Ovary (tissue), 9 donors: ENCODE data around the gene SPG21. TPM values are rescaled to one million over a fixed set of nuclear protein-coding genes. Genes with fewer than 3 reads are reported as not detected.

Source experiments
- DNase-seq, 5 donors: peaks; one replicate each; pipeline ENCODE4 v3.0.0-alpha.2; 2019 to 2020
- H3K27ac ChIP-seq, 2 donors: fragments of 200-600 bp; one replicate each; pipeline versions ENCODE4 v1.5.1 to v1.8.0; 2019 to 2022
- H3K27me3 ChIP-seq: fragments of 200-600 bp; one replicate; pipeline ENCODE4 v1.8.0; 2022
- H3K36me3 ChIP-seq: fragments of 200-600 bp; sonication (generic); one replicate; pipeline ENCODE4 v1.5.1; 2019
- H3K4me1 ChIP-seq: one replicate; pipeline ENCODE4 v1.8.1; 2013; ENCODE audit warnings: mild to moderate bottlenecking, moderate library complexity; ENCODE audit not compliant: insufficient read depth
- H3K4me3 ChIP-seq: fragments of 200-600 bp; sonication (generic); one replicate; pipeline ENCODE4 v1.5.1; 2017
- H3K9me3 ChIP-seq, 2 donors: fragments of 200-600 bp in 1 of 2; sonication (generic) in 1 of 2; one replicate each; pipeline versions ENCODE4 v1.5.1 to v1.8.1; 2013 to 2019; ENCODE audit warnings: mild to moderate bottlenecking in 1 of 2, moderate library complexity in 1 of 2
- CTCF ChIP-seq, 3 donors: fragments of 450-650 bp in 2 of 3; fragments of 200-600 bp in 1 of 3; IDR thresholded peaks; one replicate each; pipeline versions ENCODE4 v1.5.1 to v1.8.0; 2016 to 2022; ENCODE audit warnings: antibody characterized with exemption in 3 of 3, mild to moderate bottlenecking in 1 of 3
- EP300 ChIP-seq: sonication (generic); formaldehyde crosslinking; IDR thresholded peaks from one replicate; pipeline ENCODE4 v1.6.1; 2017; ENCODE audit warnings: antibody characterized with exemption
- POLR2A ChIP-seq: fragments of 450-650 bp; IDR thresholded peaks from one replicate; pipeline ENCODE4 v1.6.1; 2017; ENCODE audit warnings: antibody characterized with exemption, mild to moderate bottlenecking, moderate library complexity
- WGBS, 3 donors: extraction: QIAGEN DNeasy Blood & Tissue Kit in 1 of 3; methylation state at CpG; one replicate each; pipeline versions ENCODE4 v1.1.5 to v1.1.7; 2013 to 2017; 5-methylcytosine and 5-hydroxymethylcytosine counted together
- intact Hi-C, 4 donors: fragments of 100-400 bp; cut with DNase I; formaldehyde crosslinking; loops; one replicate each; pipeline versions ENCODE4 v1.11.0 to v1.15.1; 2022 to 2023
- polyA plus RNA-seq, 2 donors: library from polyadenylated mRNA; stranded (reverse); fragments of 200-250 nt in 1 of 2; fragments of 350-450 nt in 1 of 2; fragmentation: Illumina TruSeq in 1 of 2; extraction: RNeasy Lipid Tissue Mini Kit (QIAGEN cat#74804) in 1 of 2; gene quantifications; one replicate each; pipeline ENCODE4 v1.2.3, GENCODE V29; 2013 to 2014
- total RNA-seq, 7 donors: library from RNA; depleted of rRNA in 2 of 7; stranded (reverse); fragments of >200 nt in 2 of 7; fragmentation: NEBNext Ultra II Directional in 3 of 7; extraction: Animal tissue kit (Norgen Biotek cat#: 25700) in 3 of 7; gene quantifications; one replicate each; pipeline versions ENCODE4 v1.1.0 to v1.2.4, GENCODE V29; 2016 to 2023
- donor health status: DM: no; HTN: no; CAD: no; lungs with moderate emphysema.
- donor health status: DM: no; HTN: no; CAD: no.
- donor health status: Bipolar disorder and iron deficiency.
- donor health status: DM: yes; HTN: yes; CAD: no.
- donor health status: DM: no; HTN: no; CAD: no.
- donor health status: DM: yes; HTN: yes; CAD: no.

The SPG21 gene
- total and polyA plus RNA-seq, 9 donors: 59.7 to 123 (median 84.0) TPM

DNA sequence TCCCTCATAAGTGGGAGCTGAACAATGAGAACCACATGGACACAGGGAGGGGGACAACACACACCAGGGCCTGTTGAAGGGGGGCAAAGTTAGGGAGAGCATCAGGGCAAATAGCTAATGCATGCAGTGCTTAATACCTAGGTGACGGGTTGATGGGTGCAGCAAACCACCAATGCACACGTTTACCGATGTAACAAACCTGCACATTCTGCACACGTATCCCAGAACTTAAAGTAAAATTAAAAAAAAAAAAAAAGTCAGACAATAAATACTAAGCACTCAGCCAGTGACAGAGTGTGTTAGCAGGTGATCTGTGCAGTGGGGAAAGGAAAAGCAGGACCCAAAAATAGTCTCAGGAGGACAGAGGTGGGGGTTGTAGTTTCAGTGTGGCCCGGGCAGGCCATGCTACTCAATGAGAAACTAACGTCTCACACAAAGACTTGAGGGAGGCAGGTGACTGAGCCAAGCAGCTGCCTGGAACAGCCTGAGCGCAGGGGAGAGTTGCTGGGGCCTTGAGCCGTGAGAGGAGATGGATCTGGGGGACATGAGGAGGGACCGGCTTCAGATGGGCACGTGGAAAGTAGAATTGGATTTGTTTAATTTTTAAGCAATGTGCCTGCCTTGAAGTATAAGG lies 59.6 kb downstream of the SPG21 start:
- Histone ChIP-seq H3K4me1 (no peaks in the 10 kb centered on the region), H3K4me3 (no peak overlapping the region), H3K27ac (no peak overlapping the region), H3K9me3 (no peaks in the 10 kb centered on the region), H3K36me3 (no peaks in the 10 kb centered on the region), H3K27me3 (no peaks in the 10 kb centered on the region)
- 91 to 93% (median 91%) methylated on average over 10 of the region's 10 CpGs for WGBS, 3 donors
- intact Hi-C loops: no loop called here
- no peak for TF ChIP-seq EP300
- no peak for TF ChIP-seq POLR2A
- TF ChIP-seq CTCF (IDR thresholded peaks at IDR 0.05): no peak
- peak in 1 of 5 donors; percentile 12 for DNase-seq

GRCh38 chr15:64928626-64929220 lies 61.0 kb downstream of the SPG21 start:
- Histone ChIP-seq H3K27me3 (no peaks in the 10 kb centered on the region), H3K4me1 (peaks cover 7% of the 10 kb centered on the region), H3K27ac (no peak overlapping the region), H3K4me3 (no peak overlapping the region), H3K36me3 (no peaks in the 10 kb centered on the region), H3K9me3 (no peaks in the 10 kb centered on the region)
- intact Hi-C loops: no loop called here
- DNase-seq: peak in 2 of 5 donors; percentile 7 to 11
- no peak for TF ChIP-seq EP300
- no peak for TF ChIP-seq POLR2A
- no peak for TF ChIP-seq CTCF (IDR thresholded peaks at IDR 0.05)
- WGBS, 3 donors: 82 to 86% (median 84%) methylated on average over 10 of the region's 10 CpGs

DNA sequence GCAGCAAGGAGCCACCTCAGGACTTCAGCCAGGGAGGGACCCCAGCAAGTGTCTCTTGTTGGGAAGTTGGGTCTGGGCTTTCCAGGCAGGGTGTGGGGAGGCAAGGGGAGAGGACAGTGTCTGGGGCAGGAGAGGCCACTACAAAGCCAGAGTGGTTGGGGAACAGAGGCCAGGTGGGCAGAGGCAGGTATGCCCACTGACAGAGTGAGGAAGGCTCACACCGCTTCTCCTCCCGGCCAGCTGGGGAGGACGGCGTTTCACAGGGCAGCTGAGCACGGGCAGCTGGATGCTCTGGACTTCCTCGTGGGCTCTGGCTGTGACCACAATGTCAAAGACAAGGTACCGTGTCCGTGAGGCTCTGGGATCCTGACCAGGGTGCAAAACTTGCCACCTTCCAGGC lies 63.1 kb downstream of the SPG21 start:
- WGBS, 3 donors: 93 to 98% (median 96%) methylated on average over 8 of the region's 8 CpGs
- Histone ChIP-seq H3K9me3 (no peaks in the 10 kb centered on the region), H3K27me3 (no peaks in the 10 kb centered on the region), H3K27ac (no peak overlapping the region), H3K4me1 (peaks cover 13% of the 10 kb centered on the region), H3K36me3 (no peaks in the 10 kb centered on the region), H3K4me3 (no peak overlapping the region)
- intact Hi-C loops: no loop called here
- TF ChIP-seq POLR2A: no peak
- no peak for TF ChIP-seq EP300
- no peak for TF ChIP-seq CTCF (IDR thresholded peaks at IDR 0.05)
- no peak for DNase-seq

DNA sequence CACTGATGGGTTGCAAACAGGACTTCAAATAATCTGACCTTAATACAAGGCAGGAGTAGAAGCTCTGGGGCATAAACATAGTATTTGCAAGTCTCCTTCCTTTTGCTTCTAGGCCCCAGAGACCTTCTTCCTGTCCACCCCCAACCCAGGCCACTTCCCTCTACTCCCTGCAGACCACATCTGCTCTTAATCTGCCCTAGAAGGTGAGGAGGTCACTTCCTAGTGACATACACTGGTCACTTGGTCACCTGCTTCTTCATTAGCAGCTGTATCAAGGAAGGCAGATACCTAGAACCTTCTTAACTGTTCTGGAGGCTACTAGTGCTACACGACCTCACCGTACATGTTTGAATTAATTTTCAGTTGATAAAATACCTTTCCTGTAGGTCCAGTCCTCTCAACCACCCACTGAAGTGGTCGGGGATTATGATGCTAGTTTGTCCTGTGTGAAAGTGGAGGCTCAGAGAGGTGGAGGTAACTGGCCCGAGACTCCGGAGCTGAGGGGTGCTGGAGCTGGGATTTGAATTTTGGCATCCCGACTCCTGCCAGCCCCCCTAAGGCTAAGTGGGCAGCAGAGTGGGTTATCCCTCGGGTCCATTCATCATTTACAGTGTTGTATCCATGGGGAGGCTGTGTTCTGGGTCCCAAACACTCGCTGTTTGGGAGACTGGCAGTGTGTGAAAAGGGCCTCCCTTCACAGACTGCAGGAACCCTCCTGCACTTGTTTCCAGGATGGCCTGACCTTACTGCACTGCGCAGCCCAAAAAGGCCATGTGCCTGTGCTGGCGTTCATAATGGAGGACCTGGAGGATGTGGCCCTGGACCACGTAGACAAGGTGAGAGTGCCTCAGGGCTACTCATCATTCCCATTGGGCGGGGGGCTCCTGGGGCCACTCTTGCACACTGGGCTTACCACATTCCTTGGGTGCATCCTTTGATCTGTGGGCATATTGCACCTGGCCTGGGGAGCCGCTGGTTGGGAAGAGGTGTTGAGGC lies 64.1 kb downstream of the SPG21 start:
- 93 to 96% (median 95%) methylated on average over 13 of the region's 13 CpGs for WGBS, 3 donors
- no peak for DNase-seq
- H3K4me3 ChIP-seq: no peak overlapping the region
- no peaks in the 10 kb centered on the region for H3K27me3 ChIP-seq
- no peak for TF ChIP-seq CTCF (IDR thresholded peaks at IDR 0.05)
- no peak for TF ChIP-seq EP300
- no peak for TF ChIP-seq POLR2A
- H3K9me3 ChIP-seq: no peaks in the 10 kb centered on the region
- peaks cover 13% of the 10 kb centered on the region for H3K4me1 ChIP-seq
- no peak overlapping the region for H3K27ac ChIP-seq
- H3K36me3 ChIP-seq: no peaks in the 10 kb centered on the region
- intact Hi-C loops: no loop called here
